ENCODE data around the gene CEP112.

Gene CEP112

DNA sequence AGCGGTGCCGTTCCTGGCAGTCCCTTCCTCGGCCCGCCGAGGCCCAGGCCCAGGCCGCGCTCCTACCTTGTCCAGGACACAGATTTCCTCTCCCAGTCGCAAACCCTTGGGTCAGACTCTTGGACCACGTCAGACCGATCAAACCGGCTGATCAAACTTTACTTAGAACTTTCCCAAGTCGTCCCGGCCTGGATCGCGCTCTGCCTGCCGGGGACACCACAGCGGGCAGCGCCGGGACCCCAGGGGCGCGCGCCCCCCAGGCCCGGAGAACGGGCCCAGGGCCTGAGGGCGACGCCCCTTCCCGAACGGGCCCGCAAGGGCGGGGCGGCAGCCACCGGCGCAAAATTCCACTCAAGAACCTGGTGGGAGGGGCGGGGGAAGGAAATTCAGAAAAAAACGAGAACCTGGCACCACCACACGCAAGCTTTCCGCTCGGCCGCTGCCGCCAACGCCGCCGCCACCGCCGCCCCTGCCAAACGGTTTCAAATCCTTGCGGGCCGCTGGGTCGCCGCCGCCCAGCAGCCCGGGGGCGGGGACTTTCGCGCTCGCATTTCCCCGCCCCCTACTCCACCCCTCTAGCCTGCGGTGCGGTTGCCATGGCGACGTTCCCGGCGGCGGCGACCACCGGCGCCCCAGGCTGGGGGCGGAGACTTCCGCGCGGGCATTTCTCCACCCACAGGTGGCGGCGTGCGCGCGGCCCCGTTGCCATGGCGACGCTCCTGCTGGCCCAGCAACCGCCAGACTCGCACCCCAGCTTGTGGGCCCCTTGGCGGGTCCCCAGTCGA is at the start of gene CEP112:
CEP112 (minus strand) TSS at position 541 of the 785 bp plus-strand sequence.
- peak; percentile 94 for DNase-seq

DNA sequence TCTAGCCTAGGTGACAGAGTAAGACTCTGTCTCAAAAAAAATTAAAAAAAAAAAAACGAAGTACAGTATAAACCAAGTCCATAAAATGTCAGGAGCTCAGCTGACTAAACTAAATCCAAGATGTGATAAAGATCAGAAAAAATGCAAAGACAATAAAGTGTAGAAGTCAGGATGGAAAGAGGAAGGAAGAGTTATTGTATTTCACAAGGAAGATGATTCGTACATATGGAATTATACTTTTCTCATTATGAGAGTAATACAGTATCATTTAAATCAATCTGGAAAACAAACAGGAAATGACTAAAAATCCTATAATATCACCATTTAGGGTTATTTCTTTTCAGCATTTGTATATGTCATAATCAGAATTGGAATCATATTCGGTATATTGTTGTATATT is 48.7 kb upstream of the CEP112 start:
- no peak for DNase-seq

DNA sequence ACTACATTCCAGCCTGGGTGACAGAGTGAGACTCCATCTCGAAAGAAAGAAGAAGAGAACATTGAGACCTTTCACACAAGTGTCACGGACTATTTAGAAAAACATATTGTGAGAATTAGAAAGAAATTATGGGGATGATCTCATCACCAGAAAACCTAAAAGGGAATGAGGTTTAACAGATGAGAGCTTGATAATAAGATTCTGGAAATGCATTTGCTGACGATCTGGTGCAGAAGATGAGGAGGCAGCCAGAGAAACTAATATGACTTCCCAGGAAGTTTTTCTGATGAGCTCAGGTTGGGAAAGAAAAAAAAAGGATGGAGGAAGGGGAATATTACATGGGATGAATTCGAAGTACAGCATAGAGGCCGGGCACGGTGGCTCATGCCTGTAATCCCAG is 48.1 kb upstream of the CEP112 start:
- no peak for DNase-seq

DNA sequence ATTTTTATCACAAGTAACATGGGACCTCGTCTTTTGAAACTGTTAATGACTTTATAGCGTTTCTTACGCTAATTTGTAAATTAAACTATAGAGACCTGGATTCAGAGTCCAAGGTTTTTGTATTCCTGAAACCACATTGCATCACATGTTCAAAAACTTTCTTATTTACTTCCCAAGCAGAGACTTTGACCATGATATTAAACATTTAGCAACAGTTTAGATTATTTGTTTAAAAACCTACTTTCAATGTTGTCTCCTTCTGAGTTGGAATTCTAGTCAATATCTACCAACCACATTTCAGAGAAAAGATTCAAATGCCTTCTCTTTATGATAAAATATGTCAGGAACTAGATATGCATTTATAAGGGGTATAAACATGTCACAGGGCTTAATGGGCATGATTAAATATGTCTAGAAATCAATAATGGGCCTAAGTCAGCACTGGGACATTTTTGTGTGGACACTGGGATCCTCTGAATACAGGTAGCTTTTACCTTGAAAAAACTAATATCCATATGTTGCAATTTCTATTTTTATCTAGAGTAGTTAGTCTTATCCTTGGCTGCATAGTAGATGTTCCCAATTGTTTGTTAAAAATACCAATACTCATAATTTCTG is 43.6 kb upstream of the CEP112 start:
- no peak for DNase-seq

DNA sequence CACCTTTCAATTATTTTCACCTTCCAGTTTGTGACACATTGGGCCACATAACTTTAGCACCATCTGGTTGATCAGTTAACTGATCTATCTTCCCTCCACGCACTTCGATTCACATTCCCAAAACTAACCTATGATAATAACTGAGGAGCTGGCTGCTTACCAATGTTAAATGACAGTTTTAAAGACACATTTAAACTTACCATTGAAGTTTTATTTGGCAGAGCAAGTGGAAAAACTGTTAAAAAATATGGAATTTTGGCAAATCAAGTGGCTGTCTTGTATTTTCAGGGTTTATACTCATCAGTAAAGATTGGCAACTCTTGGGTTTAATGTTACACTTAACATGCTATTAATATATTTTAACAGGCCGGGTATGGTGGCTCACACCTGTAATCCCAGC is 42.7 kb upstream of the CEP112 start:
- DNase-seq = no peak

DNA sequence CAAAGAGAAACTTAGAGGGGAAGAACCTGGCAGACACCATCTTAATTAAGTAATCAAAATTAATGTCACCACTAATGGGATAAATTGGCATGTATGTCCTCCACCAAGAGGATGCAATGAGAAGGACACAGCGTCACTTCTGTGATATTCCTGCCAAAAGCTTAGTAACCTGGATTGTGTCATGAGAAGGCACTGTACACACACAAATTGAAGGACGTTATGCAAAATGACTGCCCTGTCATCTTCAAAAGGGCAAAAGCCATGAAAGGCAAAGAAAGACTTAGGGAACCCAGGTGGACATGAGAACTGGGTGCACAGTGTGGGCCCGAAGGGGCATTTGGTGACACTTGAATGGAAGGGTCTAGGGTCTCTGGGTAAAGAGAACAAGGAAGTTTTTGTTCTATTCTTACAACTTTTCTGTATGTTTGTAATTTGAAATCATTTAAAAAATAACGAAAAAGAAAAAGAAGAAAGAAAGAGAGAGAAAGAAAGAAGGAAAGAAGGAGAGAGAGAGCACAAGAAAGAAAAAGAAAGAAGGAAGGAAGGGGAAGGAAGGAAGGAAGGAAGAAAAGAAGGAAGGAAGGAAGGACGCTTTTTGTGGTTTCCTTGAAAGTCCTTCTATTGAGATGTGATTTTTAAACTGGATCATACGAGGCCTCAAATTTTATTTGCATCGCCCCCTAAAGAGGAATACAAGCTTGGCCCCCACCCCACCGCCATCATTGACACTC is 41.3 kb upstream of the CEP112 start:
- DNase-seq = no peak

DNA sequence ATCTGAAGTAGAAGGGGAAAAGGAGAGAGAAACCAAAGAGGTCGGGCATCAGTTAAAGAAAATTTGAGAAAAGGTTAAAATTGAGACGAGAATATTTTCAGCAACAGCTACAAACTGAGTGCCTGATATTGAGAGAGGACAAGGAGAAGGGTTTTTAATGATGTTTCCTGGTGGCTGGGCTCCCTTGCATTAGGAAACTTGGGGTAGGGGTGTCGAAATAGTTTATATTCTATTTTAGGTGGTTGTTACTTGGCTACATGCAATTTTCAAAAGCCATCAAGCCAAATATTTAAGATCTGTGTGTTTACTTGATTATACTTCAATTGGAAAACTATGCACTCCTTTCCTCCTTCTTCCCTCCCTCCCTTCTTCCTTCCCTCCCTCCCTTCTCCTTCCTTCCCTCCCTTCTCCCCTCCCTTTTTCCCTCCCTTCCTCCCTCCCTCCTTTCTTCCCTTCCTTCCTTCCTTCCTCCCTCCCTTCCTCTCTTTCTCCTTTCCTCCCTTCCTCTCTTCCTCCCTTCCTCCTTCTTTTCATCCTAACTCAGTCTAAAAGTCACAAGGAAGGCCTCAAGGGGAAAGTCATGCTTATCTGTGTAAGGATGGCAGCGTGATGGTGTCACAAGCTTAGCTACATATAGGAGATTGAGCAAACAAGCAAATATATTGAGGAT is 39.1 kb upstream of the CEP112 start:
- DNase-seq = no peak

DNA sequence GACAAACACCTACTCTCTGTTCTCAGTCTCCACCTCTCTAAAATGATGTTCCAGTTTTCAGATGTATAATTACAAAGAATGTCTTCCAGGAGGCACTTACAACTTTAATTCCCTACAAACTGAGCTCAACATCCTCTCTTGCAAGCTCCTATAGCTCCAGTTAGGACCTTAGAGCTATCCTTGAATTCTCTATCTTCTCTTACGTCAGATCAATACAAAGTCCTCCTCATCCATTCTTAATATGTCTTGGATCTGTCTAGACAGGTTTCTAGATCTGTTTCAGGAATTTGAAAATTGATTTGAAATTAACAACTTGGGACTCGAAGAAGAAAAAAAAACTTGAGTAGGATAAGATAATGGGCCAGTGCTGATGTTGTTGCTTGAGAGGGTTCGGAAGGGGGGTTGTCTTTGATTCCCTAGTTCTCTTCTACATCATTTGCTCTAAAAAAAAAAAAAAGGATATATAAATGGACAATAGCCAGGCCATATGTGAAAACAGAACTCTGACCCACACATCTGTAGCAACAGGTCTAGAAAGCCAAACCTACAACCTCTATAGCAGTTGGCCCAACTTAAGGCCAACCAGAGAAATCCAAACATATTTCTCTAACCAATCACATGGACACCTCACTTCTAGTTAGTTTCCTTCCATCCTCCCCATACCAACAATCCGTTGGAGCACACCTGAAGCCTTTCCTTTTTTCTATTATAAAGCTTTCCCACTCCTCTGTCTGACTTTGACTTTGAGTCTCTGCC is 38.0 kb upstream of the CEP112 start:
- no peak for DNase-seq

DNA sequence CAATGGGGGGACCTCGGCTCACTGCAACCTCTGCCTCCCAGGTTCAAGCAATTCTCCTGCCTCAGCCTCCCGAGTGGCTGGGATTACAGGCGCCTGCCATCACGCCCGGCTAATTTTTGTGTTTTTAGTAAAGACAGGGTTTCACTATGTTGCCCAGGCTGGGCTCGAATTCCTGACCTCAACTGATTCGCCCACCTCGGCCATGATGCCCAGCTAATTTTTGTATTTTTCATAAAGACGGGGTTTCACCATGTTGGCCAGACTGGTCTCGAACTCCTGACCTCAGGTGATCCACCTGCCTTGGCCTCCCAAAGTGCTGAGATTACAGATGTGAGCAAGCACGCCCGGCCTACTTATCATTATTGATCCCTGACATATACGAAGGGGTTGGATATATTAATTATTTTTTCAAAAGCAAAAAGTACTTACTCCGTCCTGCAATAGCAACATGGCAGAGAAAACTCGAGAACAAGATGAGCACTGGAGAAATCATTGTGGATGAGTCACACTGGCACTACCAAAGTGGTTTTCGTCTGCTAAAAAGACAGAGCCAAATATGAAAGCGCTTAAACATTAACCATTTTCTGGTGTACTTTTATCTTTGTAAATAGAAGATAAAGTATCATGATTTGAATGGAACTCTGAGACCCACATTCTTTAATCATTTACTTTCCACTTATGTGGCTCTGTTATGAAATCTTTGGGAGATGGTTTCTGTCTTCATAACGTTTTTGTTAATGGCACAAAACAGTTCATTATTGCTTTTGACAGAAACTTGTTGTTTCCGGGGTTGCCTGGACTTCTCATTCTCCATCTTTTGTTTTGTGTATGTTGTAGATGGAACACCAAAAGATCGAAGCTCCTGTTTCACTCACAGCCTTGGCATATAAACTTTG is 37.2 kb upstream of the CEP112 start, which contains the start of gene APOH:
APOH (minus strand) TSS at position 529 of the 896 bp plus-strand sequence; CDS start at position 493, 36 bp downstream.
- no peak for DNase-seq

DNA sequence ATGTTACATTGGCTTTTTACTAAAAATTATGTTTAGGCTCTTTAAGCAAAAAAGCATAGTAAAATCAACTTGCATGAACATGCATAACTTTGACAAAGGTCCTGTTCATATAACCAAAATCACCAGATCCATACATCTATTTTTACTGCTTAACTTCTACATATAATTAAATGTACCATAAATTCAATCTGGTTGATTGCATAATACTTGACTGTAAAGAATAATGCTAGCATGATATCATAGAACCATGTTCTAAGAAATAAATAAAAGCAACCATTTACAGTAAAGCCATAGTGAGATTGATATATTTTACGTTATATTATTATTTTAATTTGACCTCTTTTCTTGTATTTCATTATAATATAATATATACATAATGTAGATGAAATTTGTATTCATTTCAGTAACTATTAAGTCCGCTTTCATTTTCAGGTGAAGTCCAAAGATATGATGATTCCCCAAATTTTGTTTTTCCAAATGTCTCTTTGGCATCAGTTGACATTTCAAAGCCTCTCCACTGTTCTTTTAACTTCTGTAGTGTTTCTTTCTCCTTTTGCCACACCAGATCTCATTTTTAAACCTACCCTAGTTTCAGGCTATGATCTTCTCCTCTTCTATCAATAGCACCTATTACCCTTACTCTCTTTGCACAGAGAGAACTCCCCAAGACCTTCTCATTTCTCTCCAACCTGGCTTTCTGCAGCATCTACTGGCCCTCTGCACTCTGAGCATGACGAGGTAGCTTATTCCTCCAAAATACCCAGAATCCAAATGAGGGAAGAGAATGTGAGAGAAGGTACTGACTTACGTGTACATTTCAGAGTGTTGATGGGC is 35.5 kb upstream of the CEP112 start:
- no peak for DNase-seq

DNA sequence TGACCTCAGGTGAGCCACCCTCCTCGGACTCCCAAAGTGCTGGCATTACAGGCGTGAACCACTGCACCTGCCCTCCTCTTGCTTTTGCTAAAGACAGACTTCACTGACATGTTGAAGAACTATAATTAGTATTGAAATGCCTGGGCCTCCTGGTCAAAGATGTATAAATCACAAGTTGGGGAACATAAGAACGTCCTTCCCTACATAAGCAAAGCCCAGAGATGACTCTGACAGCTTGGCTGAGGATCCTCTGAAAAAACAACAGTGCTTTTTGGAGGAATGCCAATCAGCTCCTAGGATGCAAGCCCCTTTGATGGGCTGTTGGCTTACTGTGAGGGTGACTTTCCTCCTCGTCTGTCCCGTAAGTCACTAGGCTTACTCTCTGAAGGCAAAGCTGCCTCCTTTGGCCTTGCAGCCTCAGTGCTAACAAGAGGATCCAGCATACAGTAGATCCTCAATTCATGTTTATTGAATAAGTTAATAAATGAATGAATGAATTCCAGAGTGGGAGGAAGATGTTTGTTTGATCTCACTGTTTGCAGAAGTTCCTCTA is 30.9 kb upstream of the CEP112 start:
- no peak for DNase-seq

DNA sequence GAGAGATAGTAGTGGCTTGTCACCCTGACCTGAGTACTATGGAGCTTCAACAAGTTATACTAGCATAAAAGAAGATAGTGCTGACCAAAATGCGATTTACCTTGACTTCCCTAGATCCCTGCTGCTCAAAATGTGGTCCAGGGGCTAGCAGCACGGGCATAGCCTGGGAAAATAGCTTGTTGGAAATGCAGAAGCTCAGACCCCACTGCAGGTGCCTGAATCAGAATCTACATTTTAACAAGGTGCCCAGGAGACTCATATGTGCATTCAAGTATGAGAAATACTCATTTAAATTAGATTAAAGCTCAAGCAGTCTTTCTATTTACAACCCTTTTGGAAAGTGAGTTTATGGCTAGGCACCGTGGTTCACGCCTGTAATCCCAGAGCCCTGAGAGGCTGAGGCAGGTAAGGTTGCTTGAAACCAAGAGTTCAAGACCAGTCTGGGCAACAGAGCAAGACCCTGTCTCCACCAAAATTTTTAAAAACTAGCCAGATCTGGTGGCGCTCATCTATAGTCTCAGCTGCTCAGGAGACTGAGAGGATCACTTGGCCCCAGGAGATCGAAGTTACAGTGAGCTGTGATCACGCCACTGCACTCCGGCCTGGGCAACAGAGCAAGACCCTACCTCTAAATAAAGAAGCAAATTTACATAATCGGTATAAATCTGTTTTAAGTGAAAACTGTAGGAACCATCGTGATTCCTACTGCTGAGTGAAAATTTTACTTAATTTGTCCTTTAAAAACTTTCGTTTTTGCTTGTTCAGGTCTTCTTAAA is 30.0 kb upstream of the CEP112 start:
- DNase-seq = no peak

DNA sequence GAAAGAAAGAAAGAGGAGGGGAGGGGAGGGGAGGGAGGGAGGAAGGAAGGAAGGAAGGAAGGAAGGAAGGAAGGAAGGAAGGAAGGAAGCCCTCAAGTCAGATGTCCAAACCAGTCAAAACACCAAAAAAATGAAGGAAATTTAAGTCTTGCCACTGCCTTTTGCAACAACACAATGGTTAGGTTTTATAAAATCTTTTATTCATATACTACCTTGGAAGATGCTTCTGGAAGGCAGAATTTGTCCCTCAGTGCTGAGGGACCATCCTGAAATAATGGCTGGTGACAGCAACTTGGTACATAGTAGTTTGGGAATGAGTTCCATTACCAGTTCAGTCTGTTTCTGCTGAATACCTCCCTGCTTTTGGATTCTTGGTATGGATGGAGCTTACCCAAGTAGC is 29.4 kb upstream of the CEP112 start:
- DNase-seq = no peak

DNA sequence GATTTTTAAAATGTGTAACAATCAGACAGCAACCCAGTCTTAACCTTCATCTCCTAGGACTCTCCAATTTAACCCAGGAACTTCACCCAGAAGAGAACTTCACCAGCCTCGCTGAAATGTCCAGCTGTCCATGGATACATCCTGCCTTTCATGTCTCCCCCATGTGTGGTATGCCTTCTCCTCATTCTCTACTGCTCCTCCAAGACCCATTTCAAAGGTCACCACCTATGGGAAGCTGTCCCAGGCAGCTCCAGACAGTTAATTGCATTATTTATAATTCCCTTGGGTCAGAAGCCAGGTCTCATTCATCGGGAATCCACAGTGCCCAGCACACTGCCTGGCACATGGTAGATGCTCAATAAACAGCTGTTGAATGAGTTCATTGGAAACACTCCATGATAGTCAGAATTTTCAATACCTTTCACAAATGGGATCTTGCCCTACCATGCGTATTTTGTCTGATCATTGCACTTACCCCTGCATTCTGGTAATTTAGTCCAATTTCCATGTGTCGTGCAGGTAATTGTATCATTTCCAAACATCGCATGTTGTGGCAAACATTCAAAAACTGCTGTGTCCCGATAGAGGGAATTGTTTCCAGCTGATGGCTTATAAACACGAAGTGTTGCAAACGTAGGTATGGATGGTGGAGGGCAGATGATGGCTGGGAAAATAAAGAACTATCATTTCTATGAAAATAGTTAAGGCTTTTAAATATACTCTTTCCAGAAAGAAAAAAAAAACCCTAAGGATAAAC is 28.3 kb upstream of the CEP112 start:
- no peak for DNase-seq

DNA sequence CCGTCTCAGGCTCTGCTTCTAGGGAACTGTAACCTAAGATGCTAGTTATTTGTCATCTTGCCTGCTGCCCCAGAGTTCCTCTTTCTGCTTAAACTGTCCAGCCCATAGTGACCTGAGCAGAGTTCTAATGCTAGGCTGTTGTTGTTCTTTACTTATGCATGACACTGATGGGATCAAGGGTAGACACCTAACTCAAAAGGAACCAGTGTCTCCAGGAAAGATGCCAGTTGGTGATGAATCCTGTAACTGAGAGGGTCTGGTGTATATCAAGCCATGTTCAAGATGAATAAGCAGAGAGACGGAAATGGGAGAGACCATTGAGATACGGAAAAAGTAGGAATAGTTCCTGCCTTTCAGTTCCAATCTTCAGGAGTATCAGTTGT is 23.6 kb upstream of the CEP112 start:
- no peak for DNase-seq

DNA sequence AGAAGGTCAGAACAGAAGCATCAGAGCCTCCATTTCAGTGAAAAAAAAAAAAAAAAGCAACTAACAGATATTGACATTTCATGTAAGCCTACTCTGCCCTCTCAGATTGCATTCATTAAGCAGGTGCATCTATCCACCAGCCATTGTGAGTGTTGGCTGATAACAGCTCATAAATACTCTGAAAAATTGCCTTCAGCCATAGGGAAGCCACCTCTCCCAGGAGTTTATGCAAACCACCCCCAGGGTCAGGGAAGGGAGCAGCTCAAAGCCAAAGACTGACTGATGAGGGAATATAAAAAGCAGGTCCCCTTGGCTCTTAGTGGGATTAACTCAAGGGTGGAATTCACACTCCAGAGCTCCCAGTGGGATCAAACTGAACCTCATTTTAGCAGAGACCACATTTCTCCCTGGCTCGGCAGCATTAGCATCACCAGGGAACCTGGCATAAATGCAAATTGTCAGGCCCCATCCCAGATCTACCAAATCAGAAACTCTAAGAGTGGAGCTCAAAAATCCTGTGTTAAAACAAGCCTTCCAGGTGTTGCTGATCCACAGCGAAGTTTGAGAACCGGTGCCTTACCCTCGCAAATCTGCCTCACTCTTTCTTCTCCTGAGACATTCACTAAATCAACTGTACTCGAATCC is 23.1 kb upstream of the CEP112 start:
- DNase-seq = no peak

DNA sequence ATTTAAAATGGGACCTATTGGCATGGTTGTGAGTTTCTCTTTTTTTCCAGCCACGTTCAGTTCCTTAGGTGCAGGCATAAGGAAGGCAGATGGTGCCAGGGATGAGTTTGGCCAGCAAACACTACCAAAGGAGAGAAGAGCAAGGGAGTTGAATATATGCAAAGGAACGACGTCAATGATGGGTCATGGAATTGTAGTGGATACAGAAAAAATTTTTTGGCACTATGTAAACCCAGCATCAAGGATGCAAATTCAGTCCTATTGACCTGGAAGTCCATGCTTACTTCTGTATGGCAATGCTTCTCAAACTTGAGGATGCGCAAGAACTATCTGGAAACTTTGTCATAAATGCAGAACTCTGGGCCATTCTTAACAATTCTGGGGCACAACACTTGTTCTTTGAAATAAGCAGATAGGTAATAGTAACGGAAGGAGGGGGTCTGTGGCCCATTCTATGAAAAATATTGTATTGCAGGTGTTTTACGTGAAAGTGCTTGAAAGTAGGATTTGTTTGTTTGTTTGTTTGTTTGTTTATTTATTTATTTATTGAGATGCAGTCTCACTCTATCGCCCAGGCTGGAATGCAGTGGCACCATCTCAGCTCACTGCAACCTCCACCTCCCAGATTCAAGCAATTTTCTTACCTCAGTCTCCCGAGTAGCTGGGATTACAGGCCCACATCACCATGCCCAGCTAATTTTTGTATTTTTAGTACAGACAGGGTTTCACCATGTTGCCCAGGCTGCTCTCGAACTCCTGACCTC is 19.3 kb upstream of the CEP112 start:
- DNase-seq = no peak

Measured in activated effector memory CD4-positive, alpha-beta T cell treated with anti-CD3 and anti-CD28 coated beads, Interleukin-2, amount 50 U/mL, for 16 hours (primary cell).